Measurements from ENCODE around the gene HOXC9.
A peak's percentile ranks its signal among the peaks of the same experiment; 100 is the strongest.

DNA sequence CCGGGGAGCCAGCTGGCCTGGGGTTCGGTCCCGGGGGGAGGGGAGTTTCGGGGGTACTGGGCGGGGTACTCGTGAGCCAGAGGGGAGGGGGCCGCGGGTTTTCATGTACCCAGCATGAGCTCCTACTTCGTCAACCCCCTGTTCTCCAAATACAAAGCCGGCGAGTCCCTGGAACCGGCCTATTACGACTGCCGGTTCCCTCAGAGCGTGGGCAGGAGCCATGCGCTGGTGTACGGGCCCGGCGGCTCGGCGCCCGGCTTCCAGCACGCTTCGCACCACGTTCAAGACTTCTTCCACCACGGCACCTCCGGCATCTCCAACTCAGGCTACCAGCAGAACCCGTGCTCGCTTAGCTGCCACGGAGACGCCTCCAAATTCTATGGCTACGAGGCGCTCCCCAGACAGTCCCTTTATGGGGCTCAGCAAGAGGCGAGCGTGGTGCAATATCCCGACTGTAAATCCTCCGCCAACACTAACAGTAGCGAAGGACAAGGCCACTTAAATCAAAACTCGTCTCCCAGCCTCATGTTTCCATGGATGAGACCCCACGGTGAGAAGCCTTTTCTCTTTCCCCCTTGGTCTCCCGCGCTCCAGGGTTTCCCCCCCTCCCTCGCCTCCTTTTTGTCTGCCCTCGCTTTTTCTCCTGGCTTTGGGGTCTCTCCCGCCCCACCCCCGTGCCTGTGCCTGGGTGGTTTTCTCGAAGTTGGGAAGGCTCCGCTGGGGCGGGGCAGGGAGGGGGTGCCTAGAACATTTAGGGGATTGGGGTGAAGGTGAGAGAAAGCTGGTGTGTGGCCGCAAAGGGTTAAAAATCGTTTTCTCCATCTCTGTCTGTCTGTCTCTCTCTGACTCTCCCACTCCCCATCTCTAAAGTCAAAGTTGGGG is 9.5 kb downstream of the HOXC9 start:
- TF ChIP-seq, protein P1, sequence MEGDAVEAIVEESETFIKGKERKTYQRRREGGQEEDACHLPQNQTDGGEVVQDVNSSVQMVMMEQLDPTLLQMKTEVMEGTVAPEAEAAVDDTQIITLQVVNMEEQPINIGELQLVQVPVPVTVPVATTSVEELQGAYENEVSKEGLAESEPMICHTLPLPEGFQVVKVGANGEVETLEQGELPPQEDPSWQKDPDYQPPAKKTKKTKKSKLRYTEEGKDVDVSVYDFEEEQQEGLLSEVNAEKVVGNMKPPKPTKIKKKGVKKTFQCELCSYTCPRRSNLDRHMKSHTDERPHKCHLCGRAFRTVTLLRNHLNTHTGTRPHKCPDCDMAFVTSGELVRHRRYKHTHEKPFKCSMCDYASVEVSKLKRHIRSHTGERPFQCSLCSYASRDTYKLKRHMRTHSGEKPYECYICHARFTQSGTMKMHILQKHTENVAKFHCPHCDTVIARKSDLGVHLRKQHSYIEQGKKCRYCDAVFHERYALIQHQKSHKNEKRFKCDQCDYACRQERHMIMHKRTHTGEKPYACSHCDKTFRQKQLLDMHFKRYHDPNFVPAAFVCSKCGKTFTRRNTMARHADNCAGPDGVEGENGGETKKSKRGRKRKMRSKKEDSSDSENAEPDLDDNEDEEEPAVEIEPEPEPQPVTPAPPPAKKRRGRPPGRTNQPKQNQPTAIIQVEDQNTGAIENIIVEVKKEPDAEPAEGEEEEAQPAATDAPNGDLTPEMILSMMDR (IDR thresholded peaks at IDR 0.05 in 8 of 11, conservative IDR thresholded peaks at IDR 0.05 in 3 of 11) = no peak
- TF ChIP-seq POLR2A (IDR thresholded peaks at IDR 0.05) (no peak), POLR2AphosphoS5 (IDR thresholded peaks at IDR 0.05) (peak in 1 of 3 donors; percentile 14)
